GM18502 (cell line): ENCODE results near the gene PCBP3.
"Not testable (repeated sequence)": the region's sequence is repeated elsewhere in the genome, so short reads cannot be mapped to it uniquely, and the experiment has no call there.

Source experiments
- ATAC-seq: cut with Tn5 transposase; IDR thresholded peaks from one replicate; pipeline ENCODE4 v1.9.1; 2021; ENCODE audit warnings: mild to moderate bottlenecking; ENCODE audit not compliant: unreplicated experiment, poor library complexity

PCBP3 gene

DNA sequence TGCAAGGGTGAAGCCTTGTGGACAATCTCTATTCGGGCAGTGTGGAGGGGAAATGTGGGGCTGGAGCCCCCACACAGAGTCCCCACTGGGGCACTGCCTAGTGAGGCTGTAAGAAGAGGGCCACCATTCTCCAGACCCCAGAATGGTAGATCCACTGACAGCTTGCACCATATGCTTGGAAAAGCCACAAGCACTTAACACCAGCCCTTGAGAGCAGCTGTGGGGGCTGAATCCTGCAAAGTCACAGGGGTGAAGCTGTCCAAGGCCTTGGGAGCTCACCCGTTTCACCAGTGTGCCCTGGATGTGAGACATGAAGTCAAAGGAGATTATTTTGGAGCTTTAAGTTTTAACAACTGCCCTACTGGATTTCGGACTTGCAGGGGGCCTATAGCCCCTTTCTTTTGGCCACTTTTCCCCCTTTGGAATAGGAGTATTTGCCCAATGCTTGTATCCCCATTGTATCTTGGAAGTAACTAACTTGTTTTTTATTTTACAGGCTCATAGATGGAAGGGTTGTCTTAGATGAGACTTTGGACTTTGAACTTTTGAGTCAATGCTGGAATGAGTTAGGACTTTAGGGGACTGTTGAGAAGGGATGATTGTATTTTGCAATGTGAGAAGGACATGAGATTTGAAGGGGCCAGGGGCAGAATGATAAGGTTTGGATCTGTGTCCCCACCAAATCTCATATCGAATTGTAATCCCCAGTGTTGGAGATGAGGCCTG lies 321.7 kb downstream of the PCBP3 start:
- ATAC-seq: no peak

DNA sequence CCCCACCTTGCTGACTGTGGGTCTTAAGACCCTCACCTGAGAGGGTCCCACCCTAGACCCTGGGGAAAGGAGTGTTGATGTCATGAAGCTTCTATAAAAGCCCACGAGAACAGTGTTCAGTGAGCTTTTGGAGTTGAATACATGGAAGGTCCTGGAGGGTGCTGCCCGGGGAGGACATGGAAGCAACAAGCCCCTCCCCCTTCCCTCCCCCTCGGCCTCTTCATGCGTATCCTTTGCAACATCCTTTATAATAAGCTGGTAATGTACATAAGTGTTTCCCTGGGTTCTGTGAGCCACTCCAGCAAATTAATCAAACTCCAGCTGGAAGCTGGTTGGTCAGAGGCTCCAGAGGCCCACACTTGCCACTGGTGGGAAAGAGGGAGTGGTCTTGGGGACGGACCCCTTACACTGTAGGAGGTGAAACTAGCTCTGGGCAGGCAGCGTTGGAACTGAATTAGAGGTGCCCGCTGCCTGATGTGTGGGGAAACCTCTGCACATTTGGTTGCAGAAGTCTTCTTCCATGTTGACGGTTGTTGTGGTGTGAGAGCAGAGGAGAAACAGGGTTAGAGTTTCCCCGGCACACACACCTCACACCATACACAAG lies 323.4 kb downstream of the PCBP3 start:
- ATAC-seq: no peak

DNA sequence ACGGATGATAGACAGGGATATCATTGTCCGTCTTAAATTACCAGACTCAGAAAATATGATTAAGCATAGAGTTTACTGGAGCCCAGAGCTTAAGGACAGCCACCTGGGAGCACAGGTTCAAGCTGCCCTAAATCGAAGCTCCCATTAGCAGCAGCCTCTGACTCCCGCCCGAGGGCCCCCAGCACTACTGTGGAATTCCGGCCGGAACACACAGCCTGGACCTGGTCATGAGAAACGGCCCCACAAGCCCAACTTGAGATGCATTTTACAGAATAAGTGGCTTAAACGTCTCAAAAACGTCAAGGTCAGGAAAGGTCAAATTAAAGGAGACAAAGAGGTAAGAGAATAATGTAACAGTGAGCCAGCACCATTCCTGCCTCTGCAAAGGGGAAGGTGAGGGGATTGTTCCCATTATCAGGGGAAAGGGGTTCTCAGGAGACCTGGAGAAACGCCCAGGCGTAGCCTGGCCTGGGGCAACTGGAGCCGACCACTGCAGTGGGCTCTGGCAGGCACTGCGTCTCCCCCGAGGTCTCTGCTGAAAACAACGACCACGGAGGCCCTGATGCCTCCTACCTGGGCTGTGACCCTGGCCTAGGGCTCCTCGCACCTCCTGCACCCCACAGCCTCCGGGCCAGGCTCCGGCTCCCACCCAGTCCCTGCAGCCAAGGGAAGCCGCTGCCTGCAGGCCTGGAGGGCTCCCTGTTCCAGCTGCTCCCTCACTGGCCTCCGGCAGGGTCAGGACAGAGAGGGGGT lies 326.6 kb downstream of the PCBP3 start:
- no peak for ATAC-seq

DNA sequence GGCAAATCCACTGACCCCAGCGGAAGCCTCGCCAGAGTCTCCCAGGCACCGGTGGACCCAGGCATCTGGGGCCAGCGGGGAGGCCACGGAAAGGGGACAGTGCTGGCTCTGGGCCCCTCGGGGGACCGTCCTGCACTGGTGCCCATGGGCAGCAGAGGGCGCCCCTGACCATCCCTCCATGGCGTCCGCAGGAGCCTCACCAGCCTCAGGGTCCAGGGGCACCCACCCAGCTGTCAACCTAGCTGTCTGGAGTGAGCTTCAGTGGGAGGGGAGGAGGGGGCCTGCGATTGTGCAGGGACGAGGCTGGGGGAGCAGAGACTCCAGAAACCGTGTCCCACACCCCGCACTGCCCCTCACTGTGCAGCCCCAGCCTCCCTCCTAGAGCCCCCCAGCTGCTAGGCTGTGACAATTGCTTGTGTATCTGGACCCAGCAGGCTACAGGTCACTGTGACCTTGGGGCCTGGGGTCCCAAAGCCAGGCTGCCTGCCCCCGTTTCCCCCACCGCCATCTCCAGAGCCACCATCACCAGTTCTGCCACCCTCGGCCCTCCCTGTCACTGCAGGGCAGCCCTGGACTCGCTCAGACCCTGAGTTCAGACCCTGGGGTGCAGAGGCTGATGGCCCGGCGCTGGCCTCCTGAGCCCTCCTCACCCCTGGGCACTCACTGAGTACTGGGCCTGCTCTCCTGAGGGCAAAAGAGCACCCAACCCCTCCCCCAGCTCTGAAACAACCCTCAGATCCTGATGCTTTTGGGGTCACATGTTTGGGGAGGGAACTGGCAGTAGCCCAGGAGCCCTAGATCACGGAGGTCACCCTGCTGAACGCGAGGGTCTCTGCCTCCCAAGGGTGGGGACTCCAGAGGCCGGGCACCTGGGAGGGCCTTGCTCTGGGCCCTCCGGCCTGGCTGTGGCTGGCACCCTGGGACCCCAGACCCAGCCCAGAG lies 327.4 kb downstream of the PCBP3 start:
- no peak for ATAC-seq

DNA sequence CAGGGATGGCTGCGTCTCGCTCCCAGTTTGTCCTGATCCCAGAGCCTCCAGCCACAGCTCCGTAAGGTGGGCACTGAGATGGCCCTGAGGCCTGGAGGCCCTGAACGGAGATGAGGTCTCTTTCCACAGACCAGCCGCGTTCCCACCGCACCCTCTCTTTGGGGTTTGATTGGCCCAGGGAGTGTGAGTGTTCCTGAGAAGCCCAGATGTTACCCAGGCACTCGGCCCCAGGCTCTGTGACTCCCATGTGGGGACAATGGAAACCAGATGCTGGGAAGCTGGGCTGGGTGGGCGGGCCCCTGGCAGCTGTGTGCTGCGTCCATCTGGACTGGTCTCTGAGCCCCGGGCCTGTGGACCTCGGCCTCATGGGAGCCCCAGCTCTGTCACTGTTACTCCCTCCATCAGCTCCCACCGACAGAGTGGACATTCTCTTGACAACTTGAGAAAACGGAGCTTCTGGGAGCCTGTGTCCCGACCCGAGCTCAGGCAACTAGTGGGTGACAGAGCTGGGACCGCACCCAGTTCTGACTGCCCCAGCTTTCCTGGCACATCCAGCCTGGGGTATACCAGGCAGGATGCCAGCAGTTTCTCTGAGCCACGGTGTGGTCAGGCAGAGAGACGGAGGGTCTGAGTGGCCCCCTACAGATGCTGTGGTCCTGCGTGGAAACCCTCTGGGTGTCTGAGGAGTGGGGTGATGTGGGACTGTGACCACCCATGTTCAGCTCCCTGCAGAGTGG lies 328.3 kb downstream of the PCBP3 start:
- no peak for ATAC-seq

DNA sequence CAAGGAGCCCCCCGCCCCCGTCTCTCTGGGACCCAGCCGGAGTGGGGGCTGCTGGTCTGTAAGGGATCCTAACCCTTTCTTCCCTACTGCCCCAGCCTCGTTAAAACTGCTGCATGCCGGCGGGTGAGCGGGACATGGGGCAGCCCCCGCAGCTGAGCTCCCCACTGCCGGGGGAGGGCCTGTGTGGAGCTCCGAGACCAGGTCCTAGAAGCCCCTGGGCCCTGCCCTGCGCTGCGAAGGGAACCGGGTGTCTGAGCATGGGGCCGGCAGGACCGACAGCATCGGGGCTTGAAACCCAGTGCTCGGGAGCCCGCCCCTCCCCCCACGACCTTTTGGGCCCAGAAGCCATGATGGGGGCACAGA lies 328.8 kb downstream of the PCBP3 start:
- no peak for ATAC-seq

DNA sequence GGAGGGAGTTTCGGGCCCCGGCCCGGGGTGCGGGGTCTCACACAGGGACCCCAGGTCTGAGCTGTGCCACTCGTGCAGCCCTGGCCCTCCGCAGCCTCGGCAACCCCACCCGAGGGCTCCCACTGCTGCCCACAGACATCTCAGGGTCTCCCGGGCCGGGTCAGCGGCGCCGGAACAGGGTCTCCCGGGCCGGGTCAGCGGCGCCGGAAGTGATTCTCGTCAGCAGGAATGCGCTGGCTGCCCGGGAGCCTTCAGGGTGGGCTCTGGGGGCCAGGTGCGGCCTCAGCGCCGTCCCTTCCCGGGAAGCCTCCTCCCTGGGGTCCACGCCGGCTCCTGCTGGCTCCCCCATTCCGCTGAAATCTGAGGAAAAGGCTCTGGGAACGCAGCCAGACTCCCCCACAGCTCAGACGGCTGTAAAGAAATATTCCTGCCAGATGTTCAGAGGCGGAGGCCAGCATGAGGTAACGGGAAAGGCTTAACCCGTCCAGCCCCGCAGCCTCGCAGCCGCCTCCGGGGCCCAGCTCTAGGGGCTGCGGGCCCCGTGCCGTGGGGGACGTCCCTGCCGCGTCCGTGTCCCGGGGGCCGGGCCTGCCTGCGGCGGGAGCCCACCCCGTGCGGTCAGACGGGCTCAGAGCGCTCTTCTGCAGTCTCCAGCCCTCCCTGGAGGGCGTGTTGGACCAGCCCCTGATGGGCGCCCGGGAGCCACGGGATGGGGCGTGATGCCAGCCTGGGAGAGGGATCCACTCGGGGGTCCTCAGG lies 329.4 kb downstream of the PCBP3 start:
- ATAC-seq: no peak

DNA sequence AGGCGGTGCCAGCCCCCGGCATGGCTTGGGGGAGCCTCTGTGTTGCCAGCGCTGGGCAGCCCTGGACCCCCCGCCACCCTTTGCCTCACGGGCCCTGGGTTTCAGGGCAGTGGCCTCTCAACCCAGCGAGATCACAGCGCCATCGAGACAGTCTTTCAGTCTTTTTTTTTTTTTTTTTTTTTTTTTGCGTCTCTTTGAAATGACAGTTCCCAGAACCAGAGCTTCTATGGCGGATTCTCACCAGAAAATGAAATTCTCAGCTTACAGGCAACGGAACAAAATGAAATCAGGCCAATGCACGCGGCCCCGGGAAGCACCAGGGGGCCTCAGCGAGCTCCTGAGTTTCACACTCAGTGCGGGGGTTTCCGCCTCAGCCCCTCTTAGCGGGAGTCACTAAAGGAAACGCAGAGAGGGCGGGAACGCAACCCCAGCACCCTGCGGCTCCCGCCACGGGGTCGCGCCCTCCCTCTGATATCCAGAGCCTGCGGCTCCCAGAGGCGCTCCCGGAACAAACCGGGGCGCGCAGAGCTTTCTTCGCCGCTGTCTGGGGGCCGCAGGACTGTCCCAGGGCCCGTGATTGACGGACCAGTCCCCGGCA lies 330.0 kb downstream of the PCBP3 start:
- ATAC-seq: peak; percentile 65

DNA sequence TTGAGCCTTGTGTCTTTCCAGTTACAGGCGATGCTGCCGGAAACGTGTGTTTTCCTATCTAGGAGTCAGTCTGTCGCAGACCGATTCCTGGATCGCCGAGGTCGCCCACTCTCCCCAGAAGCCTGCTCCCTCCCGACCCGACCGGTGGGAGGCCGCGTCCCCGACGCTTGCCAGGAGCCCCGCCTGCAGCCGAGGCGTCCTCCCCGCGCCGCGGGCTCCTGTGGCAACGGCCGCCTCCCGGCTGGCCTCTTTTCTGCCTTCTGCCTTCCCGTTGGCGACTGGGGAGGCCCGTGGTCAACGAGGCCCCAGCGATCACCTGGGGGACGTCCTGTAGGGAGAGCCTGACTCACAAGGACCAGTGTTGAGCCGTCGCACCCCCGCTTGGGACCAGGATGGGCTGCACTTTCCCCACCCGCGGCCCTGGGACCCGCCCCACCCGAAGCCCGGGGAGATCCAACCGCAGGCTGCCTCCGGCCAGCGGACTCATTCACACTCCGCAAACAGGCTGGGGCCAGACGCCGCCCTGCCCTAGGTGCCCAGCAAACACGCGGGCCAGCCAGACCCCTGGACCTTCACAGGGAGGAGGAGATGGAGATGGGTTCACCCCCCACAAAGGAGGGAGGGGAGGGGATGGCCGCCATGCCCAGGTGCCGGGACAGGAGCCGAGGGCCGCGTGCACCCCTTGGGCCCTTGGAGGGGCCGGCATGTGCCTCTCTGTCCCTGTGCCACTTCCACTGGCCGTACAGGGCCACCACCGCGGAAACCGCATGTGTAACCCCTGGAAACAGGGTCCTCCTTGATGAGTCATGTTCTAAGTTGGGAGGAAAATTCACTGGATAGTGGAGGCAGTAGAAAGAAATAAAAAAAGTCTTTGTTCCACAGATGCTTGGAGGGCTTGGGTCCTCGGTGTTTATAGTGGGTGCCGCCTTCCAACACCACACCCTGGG lies 330.8 kb downstream of the PCBP3 start:
- ATAC-seq: peak; percentile 18

DNA sequence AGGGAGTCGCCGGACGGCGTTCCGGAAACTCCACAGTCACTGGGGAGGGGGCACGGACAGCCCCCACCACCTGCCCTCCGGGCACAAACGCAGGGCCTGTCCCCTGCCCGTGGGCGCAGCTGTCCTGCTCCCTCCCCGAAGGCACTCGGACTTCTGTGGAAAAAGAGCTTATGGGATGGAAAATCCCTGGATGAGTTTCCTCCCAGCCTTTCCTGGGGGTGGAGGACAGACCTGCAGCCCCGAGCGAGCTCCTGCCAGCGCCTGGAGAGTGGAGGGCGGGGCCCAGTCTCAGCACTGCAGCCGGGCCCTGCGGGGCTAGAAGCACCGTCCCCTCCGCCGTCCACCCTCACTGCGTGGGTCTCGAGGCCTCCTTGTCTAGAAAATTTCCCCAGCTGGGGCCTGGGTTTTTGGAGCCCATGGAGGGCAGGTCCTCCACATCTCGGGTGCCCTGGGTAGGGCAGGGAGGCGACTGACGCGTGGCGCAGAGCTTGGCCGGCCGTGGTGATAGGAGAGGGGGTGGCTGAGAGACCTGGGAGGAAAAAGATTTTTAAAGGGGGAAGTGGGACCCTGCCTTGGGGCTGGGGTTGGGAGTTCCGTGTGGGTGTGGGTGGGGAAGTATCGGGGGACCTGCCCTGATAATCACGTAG lies 331.6 kb downstream of the PCBP3 start:
- ATAC-seq: no peak

DNA sequence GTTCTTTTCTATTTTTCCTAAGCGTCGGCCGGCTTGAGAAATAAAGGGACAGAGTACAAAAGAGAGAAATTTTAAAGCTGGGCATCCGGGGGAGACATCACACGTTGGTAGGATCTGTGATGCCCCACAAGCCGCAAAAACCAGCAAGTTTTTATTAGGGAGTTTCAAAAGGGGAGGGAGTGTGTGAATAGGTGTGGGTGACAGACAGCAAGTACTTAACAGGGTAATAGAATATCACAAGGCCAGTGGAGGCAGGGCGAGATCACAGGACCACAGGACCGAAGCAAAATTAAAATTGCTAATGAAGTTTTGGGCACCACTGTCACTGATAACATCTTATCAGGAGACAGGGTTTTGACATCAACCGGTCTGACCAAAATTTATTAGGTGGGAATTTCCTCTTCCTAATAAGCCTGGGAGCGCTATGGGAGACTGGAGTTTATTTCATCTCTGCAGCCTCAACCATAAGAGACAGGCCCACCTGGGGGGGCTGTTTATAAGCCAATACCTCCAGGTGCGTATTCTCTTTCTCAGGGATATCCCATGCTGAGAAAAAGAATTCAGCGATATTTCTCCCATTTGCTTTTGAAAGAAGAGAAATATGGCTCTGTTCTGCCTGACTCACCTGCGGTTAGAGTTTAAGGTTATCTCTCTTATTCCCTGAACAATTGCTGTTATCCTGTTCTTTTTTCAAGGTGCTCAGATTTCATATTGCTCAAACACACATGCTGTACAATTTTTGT lies 332.3 kb downstream of the PCBP3 start:
- not testable (repeated sequence) for ATAC-seq

DNA sequence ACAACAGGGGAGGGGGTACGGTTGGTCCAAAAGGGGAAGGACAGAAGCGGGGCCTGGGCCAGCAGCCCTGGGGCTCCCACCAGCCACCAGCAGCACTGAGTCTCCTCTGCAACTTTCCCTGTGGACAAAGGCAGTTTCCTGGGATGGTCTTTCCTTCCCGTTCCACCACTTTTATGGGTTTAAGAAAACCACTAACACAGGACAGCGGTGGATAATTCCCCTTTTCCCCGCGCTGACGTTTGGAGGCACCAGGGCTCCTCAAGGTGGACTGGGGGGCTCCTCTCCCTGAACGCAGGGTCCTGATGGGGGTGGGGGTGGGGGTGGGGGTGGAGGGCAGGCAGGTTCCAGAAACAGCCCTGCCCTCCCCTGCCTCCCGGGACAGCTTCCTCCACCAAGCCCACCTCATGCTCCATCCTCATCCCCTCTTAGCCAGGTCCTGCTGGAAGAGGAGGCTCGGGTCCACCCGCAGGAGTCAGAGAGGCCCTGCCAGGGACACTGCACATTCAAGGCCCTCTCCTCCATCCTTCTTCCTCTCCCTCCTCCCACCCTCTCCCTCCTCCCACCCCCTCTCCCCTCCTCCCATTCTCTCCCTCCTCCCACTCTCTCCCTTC lies 333.3 kb downstream of the PCBP3 start:
- ATAC-seq: no peak

DNA sequence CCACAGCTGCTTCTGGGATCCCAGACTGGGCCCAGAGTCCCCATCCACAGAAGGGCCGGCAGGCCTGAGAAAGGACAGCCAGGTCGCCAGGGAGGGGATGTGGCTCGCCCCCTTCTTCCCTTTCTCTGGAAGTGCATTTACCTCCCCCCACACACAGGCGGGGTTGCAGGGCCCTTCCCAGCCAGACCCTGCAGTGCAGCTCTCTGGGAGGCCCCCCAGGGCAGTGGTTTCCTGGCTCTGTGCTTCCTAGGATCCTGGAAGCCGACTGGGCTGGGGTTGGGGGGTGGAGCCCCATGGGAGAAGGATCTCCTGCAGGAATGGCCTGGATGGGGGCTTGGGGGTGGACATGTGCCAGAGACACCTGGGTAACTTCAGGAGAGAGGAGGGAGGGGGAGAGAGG lies 333.9 kb downstream of the PCBP3 start:
- ATAC-seq: no peak

DNA sequence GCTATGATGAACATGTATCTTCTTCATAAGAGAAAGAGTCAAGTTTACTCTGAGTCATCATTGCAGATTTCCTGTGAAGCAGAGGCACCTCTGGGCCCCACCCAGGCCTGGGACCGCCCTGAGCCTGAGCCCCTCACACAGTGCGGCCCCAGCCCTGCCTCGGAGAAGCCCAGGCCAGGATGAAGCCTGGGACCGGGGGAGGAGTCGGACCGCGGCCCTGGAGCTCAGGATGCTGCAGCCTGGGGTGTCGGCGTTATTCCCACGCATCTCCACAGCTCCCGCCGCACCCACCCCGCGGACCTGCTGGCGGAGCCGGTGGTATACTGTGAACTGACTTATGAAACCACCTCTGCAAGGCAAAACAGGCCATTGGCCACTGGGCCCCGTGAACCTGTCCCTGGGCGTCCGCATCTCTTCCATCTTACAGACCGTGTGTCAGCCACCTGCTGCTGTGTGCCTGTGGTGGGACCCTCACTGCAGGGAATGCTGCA lies 335.7 kb downstream of the PCBP3 start:
- no peak for ATAC-seq

DNA sequence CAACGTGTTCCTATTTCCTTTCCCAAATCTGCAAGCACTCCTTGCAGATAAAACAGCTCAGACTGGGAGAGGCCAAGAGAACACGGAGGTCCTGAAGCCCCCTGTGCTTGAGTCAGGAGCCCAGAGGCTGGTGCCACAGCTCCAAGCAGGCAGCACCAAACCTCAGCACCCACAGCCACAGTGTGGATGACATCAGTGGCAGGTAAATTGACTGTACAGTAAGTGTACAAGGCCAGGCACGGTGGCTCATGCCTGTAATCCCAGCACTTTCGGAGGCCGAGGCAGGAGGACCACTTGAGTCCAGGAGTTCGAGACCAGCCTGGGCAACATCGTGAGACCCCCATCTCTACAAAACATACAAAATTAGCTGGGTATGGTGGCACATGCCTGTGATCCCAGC lies 336.1 kb downstream of the PCBP3 start:
- ATAC-seq: no peak

DNA sequence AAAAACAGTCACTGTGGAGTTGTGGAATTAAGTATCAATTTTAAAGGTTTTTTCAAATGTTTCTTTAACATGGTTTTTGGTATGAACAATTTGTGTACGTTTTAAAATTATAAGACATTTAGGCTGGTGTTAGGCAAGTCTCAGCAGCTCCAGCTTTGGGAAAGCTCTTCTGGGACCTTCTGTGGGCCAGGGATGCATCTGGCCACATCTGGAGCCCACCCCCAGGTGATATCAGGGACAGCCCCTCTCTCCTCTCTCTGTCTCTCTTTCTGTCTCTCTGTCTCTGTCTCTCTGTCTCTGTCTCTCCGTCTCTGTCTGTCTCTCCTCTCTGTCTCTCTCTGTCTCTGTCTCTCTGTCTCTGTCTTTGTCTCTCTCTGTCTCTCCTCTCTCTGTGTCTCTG lies 336.7 kb downstream of the PCBP3 start:
- ATAC-seq: no peak
